GM19099 (cell line): ENCODE measurements around the gene HMOX2.

Source experiments
- POLR2A ChIP-seq: IDR thresholded peaks from 3 replicates; pipeline ENCODE4 v1.6.1; 2011; ENCODE audit warnings: low read depth; ENCODE audit not compliant: insufficient read length; ENCODE audit errors: extremely low read depth

Gene HMOX2

DNA sequence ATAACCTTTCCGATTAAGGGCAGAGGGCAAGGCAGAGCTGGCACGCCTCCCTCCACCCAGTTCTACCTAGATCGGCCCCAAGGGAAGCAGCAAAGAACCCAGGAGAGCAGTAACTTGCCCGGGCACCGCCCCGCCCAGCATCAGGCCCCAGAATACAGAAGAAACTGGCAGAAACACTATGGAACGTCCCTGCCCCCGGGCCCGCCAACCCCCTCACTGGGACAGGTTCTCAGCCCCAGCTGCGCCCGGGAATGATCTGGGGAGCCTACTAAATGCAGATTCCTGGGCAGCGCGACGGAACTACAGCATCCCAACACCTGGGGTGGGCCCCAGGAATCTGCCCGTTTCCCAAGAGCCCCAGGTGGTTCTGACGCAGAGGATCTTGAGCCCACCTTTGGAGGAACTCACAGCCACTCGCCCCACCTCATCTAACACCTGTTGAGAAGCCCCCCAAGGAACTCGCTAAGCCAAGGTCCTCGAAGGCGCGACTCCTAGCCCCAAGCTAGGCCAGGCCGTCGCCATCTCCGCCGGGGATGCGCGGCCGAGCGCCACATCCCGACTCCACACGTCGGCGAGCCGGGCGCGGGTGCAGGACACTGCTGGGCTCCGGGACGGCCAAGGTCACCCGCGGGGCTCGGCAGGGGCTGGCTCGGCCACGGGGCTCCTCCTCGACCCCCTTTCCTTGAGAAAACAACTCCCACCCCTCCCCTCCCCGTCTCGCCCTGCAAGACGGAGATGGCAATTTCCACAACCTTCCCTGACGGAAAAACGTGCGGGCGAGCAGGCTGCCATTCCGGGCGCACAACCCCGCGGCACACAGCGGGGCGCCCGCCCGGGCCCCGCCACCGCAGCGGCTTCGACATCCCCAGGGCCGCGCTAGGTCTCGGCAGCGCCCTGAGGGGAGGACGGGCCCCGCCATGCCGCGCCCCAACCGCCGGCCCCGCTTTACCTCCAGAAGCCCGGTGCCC lies 61.5 kb downstream of the HMOX2 start:
- no peak for TF ChIP-seq POLR2A

DNA sequence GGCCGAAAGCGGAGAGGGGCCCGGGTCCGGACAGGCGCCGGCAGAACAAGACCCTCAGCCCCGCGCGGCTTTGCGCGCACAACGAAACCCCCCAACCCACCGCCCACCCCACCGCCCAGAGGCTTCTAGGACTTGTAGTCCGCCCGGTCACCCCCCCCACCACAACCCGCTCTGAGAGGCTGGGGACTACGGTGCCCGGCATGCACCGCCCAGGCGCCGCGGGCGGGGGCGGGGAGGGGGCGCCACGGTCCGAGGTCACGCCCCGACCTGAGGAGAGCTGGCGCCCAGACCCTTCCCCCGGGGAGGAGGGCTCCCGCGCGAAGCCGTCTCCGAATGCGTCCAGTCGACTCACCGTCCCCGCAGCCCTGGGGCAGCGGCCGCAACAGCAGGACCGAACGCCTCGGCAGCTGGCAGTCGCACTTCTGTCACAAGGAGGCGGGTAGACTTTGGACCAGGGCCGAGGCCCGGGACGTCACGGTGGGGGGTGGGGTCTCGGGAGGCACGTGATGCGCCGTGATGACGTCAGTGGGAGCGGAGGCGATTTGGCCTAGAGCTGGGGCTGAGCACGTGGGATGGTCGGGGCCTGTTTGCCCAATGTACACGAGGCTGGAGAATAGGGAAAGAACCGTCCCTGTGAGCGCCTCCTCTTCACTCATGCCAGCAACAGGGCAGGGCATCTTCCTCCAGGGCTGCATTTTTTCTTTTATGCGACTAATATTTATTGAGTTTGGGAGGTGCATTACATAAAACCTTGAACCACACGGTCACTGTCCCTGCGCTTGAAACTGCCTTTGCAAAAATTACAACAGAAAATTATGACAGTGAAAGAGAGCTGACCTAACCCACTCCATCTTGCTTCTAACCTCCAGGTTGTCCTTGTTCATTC lies 62.4 kb downstream of the HMOX2 start, which contains the start of gene CDIP1:
Gene CDIP1 (minus strand): TSS at position 424 of the 886 bp plus-strand sequence. CDS start 24,643 bp downstream, outside the sequence.
- peak; percentile 92 for TF ChIP-seq POLR2A

DNA sequence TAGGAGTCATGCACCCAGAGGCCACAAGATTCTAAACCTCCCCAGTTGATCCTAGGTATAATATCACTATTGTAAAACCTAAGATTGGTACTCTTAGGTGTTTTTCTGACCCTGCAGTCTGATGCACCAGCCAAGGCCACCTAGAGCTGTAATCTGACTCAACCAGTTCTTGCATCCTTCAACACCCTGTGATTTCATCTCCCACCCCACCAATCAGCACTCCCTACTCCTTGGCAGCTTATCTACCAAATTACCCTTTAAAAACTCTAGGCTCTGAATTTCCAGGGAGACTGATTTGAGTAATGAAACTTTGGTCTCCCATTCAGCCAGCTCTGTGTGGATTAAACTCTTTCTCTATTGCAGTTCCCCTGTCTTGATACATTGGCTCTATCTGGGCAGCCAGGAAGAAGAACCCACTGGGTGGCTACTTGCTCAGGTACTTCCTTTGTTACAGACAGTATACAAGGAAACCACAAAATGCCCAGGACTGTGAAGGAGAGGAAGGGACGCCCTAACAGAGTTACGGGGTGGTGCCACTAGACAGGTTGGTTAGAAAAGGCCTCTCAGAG lies 63.6 kb downstream of the HMOX2 start:
- TF ChIP-seq POLR2A: no peak

DNA sequence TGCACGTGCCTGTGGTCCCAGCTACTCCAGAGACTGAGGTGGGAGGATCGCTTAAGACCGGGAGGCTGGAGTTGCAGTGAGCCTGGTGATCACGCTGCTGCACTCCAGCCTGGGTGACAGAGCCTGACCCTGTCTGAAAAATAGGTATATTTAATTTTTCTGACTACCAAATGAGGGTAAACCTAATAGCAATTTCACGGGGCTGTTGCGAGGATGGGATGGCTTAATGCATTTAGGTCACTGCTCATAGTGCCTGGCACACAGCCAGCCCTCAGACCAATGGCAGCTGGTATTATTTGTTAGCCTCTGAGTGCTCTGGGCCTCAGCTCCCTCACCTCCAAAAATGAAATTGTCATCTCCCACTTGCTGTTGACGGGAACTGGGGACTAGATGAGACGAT lies 68.3 kb downstream of the HMOX2 start:
- TF ChIP-seq POLR2A: no peak

DNA sequence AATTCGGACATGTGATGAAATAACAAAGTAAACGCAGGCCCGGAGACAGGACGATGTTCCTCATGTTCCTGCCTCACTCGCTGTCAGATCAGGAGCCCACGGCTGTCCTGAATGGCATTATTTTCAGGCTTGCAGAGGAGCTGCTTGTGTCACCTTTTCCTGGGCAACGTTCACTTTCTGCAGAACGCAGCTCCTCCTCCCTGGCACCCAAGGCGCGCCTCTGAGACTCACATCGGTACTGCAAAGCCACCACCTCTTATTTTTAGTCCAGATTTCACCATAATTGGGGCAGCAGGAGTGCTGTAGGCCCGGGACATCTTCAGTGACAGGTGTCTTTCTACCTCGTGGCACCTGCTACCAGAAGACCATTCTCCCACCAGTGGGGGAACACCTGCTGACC lies 71.9 kb downstream of the HMOX2 start:
- TF ChIP-seq POLR2A: no peak

DNA sequence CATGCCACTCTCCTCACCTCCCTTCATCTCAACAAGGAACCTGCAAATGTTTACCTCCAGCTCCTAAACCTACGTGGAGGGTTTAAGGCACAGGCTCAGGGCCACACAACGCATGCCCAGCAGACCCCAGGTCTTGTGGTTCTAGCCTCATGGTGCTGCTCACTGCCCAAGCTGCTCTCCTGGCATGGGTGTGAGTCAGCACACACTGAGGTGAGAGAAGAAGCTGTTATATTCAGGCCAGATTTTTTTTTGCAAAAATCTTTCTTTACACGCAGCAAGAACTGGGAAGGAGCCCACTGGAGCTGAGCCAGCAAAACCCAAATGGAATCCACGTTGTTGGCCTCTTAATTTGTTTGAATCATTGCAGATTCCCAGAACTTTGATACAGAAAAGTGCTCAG lies 74.4 kb downstream of the HMOX2 start:
- TF ChIP-seq POLR2A: no peak

DNA sequence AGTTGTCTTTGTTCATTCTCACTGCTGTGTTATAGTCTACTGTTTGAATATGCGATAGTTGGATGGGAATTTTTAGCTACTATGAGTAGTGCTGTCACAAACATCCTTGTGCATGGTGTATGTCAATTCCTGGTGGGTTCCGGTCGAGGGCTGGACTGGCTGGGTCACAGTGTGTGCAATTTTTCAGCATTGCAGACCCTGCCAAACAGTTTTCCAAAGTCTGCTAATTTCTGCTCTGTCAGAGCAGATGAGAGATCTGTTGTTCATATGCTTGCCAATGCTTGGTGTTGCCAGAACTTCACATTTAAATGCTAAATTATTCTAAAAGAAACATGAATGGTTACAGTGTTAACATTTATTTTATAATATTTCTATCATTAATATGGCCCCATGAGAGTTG lies 76.3 kb downstream of the HMOX2 start:
- TF ChIP-seq POLR2A: no peak

DNA sequence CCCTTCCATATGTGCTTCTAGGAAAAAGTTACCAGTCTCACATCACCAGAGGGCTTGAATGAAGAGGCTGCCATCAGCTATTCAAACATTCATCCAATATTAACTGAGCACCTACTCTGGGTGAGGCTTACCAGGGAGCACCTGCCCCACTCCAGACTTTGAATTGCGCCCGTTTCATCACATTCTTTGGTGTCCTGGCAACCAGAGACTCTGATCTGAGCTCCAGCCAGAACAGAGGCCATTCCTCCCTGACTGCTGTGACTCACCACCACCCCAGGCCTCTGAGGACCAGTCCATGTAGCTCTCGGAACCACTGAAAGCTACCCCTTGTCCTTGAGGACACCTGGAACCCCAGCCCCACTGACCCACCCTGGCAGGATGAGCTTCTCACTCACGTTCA lies 79.9 kb downstream of the HMOX2 start, which contains the start of gene C16orf96:
Gene C16orf96 (plus strand): TSS at position 229 of the 400 bp plus-strand sequence. CDS start 150 bp downstream, at position 379.
- TF ChIP-seq POLR2A: no peak

DNA sequence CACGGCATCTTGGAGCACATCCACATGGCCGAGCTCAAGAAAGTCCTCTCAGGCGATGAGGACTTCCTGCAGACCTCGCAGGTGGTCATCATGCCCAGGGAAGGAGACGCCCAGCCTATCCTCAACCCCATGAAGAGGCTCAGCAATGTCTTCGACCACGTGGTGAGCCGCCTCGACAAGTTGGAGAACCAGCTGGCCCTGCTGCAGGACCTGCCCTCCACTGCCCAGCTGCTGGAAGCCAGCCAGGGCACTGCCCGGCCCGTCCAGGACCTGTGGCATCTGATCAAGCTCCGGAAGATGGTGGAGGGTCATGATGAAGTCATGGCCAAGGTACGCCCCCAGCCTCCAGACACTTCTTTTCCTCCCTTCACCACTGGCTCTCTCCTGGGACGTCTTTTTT lies 80.4 kb downstream of the HMOX2 start:
- TF ChIP-seq POLR2A: no peak

DNA sequence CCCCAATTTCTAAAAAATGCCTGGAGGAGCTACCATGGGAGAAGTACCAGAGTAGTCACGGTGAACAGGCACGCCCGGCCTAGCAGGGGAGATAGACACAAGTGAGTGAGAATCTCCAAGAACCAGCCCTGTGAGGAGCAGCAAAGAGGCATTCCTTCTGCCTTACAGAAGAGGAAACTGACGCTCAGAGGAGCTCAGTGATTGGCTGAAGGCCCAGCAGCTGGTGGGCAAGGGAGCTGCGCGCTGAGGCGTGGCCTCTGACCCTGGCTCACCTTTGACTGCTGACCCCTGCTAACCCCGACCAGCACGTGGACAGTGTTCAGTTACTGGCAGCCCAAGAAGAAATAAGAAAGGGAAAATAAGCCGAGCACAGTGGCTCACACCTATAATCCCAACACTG lies 81.8 kb downstream of the HMOX2 start:
- no peak for TF ChIP-seq POLR2A
